ENCODE results near the gene IFI27L1. TPM values are rescaled to one million over a fixed set of nuclear protein-coding genes. Genes with fewer than 3 reads are reported as not detected.

Gene IFI27L1
- total RNA-seq, 3 donors from 2014 or later (not counting 1 experiment from before 2014, with no cell fraction given): 10.1 to 15.1 (median 12.1) TPM

GRCh38 chr14:94045563-94046345, 35.4 kb upstream of the IFI27L1 start:
- Histone ChIP-seq H3K4me1 (ENCODE audit: control insufficient read depth, insufficient read depth, low read length) (no peaks in the 10 kb centered on the region), H3K27me3 (ENCODE audit: control insufficient read depth, insufficient read depth, low read length) (no peaks in the 10 kb centered on the region), H3K27ac (ENCODE audit: low read length) (no peak overlapping the region), H3K36me3 (ENCODE audit: control insufficient read depth, insufficient read depth, low read length) (peaks cover 44% of the 10 kb centered on the region), H3K9me3 (ENCODE audit: control insufficient read depth, insufficient read depth, low read length) (no peaks in the 10 kb centered on the region), H3K4me3 (ENCODE audit: low read length) (no peak overlapping the region)
- Mint-ChIP-seq H3K4me1 (no peaks in the 10 kb centered on the region), H3K9me3 (no peaks in the 10 kb centered on the region), H3K36me3 (peaks cover 24% of the 10 kb centered on the region), H3K27me3 (ENCODE audit: low read depth in 2 of 2) (no peaks in the 10 kb centered on the region), H3K4me3 (no peak overlapping the region), H3K27ac (peak overlapping the region; percentile 16 to 62)
- intact Hi-C loops (cut with micrococcal nuclease): no loop called here
- ATAC-seq (no peak), DNase-seq (no peak)
- 83% methylated on average over 19 of the region's 19 CpGs for WGBS (ENCODE audit: insufficient coverage)
- no peak for TF ChIP-seq CTCF (IDR thresholded peaks at IDR 0.05)

GRCh38 chr14:94046696-94047250, 34.3 kb upstream of the IFI27L1 start:
- Histone ChIP-seq H3K36me3 (ENCODE audit: control insufficient read depth, insufficient read depth, low read length) (peaks cover 53% of the 10 kb centered on the region), H3K9me3 (ENCODE audit: control insufficient read depth, insufficient read depth, low read length) (no peaks in the 10 kb centered on the region), H3K4me3 (ENCODE audit: low read length) (no peak overlapping the region), H3K4me1 (ENCODE audit: control insufficient read depth, insufficient read depth, low read length) (no peaks in the 10 kb centered on the region), H3K27ac (ENCODE audit: low read length) (no peak overlapping the region), H3K27me3 (ENCODE audit: control insufficient read depth, insufficient read depth, low read length) (no peaks in the 10 kb centered on the region)
- Mint-ChIP-seq H3K4me3 (no peak overlapping the region), H3K9me3 (no peaks in the 10 kb centered on the region), H3K36me3 (peaks cover 33% of the 10 kb centered on the region), H3K4me1 (no peaks in the 10 kb centered on the region), H3K27me3 (ENCODE audit: low read depth in 2 of 2) (no peaks in the 10 kb centered on the region), H3K27ac (no peak overlapping the region)
- DNase-seq (no peak), ATAC-seq (no peak)
- no peak for TF ChIP-seq CTCF (IDR thresholded peaks at IDR 0.05)
- intact Hi-C loops (cut with micrococcal nuclease): no loop called here
- 89% methylated on average over 6 of the region's 7 CpGs for WGBS (ENCODE audit: insufficient coverage)

GRCh38 chr14:94047581-94047980, 33.5 kb upstream of the IFI27L1 start:
- H3K36me3 Mint-ChIP-seq: peaks cover 40% of the 10 kb centered on the region
- Histone ChIP-seq H3K27me3 (ENCODE audit: control insufficient read depth, insufficient read depth, low read length) (no peaks in the 10 kb centered on the region), H3K4me3 (ENCODE audit: low read length) (no peak overlapping the region), H3K4me1 (ENCODE audit: control insufficient read depth, insufficient read depth, low read length) (no peaks in the 10 kb centered on the region), H3K36me3 (ENCODE audit: control insufficient read depth, insufficient read depth, low read length) (peaks cover 62% of the 10 kb centered on the region), H3K27ac (ENCODE audit: low read length) (no peak overlapping the region), H3K9me3 (ENCODE audit: control insufficient read depth, insufficient read depth, low read length) (no peaks in the 10 kb centered on the region)
- intact Hi-C loops (cut with micrococcal nuclease): no loop called here
- peaks cover 0 to 7% of the 10 kb centered on the region in 2 donors for H3K4me1 Mint-ChIP-seq
- no peaks in the 10 kb centered on the region for H3K9me3 Mint-ChIP-seq
- TF ChIP-seq CTCF (IDR thresholded peaks at IDR 0.05): no peak
- no peak for ATAC-seq
- no peak overlapping the region for H3K27ac Mint-ChIP-seq
- H3K27me3 Mint-ChIP-seq (ENCODE audit: low read depth in 2 of 2): no peaks in the 10 kb centered on the region
- 96% methylated on average over 3 of the region's 3 CpGs for WGBS (ENCODE audit: insufficient coverage)
- DNase-seq: peak in 1 of 2 donors; percentile 4
- H3K4me3 Mint-ChIP-seq: no peak overlapping the region

All from natural killer cell (primary cell).